ENCODE measurements around the gene AFAP1. TPM values are rescaled to one million over a fixed set of nuclear protein-coding genes. Genes with fewer than 3 reads are reported as not detected.

AFAP1 gene
- total RNA-seq, 1 experiment from 2014 or later: 23.6 TPM

GRCh38 chr4:7903791-7904516, 35.7 kb downstream of the AFAP1 start:
- CTCF ChIA-PET: no interaction called here
- Mint-ChIP-seq H3K4me1 (peaks cover 84% of the 10 kb centered on the region), H3K27ac (no peak overlapping the region), H3K9me3 (no peaks in the 10 kb centered on the region), H3K27me3 (ENCODE audit: low read depth) (no peaks in the 10 kb centered on the region), H3K36me3 (no peaks in the 10 kb centered on the region), H3K4me3 (no peak overlapping the region)
- POLR2A ChIA-PET: no interaction called here
- no peak for ATAC-seq
- DNase-seq (ENCODE audit: low spot score): no peak
- no peak for TF ChIP-seq IRF1 (CRISPR knock-in tag; IDR thresholded peaks at IDR 0.05)
- TF ChIP-seq, protein P1, sequence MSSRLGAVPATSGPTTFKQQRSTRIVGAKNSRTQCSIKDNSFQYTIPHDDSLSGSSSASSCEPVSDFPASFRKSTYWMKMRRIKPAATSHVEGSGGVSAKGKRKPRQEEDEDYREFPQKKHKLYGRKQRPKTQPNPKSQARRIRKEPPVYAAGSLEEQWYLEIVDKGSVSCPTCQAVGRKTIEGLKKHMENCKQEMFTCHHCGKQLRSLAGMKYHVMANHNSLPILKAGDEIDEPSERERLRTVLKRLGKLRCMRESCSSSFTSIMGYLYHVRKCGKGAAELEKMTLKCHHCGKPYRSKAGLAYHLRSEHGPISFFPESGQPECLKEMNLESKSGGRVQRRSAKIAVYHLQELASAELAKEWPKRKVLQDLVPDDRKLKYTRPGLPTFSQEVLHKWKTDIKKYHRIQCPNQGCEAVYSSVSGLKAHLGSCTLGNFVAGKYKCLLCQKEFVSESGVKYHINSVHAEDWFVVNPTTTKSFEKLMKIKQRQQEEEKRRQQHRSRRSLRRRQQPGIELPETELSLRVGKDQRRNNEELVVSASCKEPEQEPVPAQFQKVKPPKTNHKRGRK (CRISPR knock-in tag; IDR thresholded peaks at IDR 0.05; ENCODE audit: borderline replicate concordance): no peak
- no peak for TF ChIP-seq CBFB (CRISPR knock-in tag; IDR thresholded peaks at IDR 0.05; ENCODE audit: low read depth)
- no peak for TF ChIP-seq NR1H2 (CRISPR knock-in tag; IDR thresholded peaks at IDR 0.05)
- TF ChIP-seq PRRX2 (CRISPR knock-in tag; IDR thresholded peaks at IDR 0.05): no peak
- TF ChIP-seq IRF2 (CRISPR knock-in tag; IDR thresholded peaks at IDR 0.05; ENCODE audit: borderline replicate concordance, low read depth): no peak
- TF ChIP-seq ZNF281 (CRISPR knock-in tag; IDR thresholded peaks at IDR 0.05): no peak
- TF ChIP-seq, protein P2, sequence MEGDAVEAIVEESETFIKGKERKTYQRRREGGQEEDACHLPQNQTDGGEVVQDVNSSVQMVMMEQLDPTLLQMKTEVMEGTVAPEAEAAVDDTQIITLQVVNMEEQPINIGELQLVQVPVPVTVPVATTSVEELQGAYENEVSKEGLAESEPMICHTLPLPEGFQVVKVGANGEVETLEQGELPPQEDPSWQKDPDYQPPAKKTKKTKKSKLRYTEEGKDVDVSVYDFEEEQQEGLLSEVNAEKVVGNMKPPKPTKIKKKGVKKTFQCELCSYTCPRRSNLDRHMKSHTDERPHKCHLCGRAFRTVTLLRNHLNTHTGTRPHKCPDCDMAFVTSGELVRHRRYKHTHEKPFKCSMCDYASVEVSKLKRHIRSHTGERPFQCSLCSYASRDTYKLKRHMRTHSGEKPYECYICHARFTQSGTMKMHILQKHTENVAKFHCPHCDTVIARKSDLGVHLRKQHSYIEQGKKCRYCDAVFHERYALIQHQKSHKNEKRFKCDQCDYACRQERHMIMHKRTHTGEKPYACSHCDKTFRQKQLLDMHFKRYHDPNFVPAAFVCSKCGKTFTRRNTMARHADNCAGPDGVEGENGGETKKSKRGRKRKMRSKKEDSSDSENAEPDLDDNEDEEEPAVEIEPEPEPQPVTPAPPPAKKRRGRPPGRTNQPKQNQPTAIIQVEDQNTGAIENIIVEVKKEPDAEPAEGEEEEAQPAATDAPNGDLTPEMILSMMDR (IDR thresholded peaks at IDR 0.05): no peak
- TF ChIP-seq SMAD4 (CRISPR knock-in tag; IDR thresholded peaks at IDR 0.05): no peak
- no peak for TF ChIP-seq CDX4 (CRISPR knock-in tag; IDR thresholded peaks at IDR 0.05; ENCODE audit: borderline replicate concordance)
- TF ChIP-seq ZNF396 (CRISPR knock-in tag; IDR thresholded peaks at IDR 0.05; ENCODE audit: borderline replicate concordance): no peak
- TF ChIP-seq FOXP1 (CRISPR knock-in tag; IDR thresholded peaks at IDR 0.05; ENCODE audit: borderline replicate concordance): no peak
- TF ChIP-seq FOXP4 (CRISPR knock-in tag; IDR thresholded peaks at IDR 0.05): no peak
- TF ChIP-seq TEAD1 (CRISPR knock-in tag; IDR thresholded peaks at IDR 0.05): no peak
- TF ChIP-seq TCF7 (CRISPR knock-in tag; IDR thresholded peaks at IDR 0.05; ENCODE audit: low read depth): no peak
- no peak for TF ChIP-seq ZNF317 (CRISPR knock-in tag; IDR thresholded peaks at IDR 0.05; ENCODE audit: borderline replicate concordance, low read depth)
- no peak for TF ChIP-seq ATF2 (CRISPR knock-in tag; IDR thresholded peaks at IDR 0.05; ENCODE audit: borderline replicate concordance, low read depth)
- no peak for TF ChIP-seq TP53 (CRISPR knock-in tag; IDR thresholded peaks at IDR 0.05)
